Testis (tissue), 2 donors: ENCODE measurements around the gene UCK2.

Source experiments
- CTCF ChIP-seq, 3 experiments: fragments of 450-650 bp in 2 of 3; fragments of 200-600 bp in 1 of 3; sonication (generic) in 1 of 3; IDR thresholded peaks; one replicate each; pipeline ENCODE4 v1.5.1; 2016 to 2019; ENCODE audit warnings: antibody characterized with exemption in 3 of 3, mild to moderate bottlenecking in 2 of 3, moderate library complexity in 1 of 3
- POLR2A ChIP-seq: fragments of 450-650 bp; IDR thresholded peaks from one replicate; pipeline ENCODE4 v1.6.1; 2017; ENCODE audit warnings: antibody characterized with exemption, mild to moderate bottlenecking, moderate library complexity

DNA sequence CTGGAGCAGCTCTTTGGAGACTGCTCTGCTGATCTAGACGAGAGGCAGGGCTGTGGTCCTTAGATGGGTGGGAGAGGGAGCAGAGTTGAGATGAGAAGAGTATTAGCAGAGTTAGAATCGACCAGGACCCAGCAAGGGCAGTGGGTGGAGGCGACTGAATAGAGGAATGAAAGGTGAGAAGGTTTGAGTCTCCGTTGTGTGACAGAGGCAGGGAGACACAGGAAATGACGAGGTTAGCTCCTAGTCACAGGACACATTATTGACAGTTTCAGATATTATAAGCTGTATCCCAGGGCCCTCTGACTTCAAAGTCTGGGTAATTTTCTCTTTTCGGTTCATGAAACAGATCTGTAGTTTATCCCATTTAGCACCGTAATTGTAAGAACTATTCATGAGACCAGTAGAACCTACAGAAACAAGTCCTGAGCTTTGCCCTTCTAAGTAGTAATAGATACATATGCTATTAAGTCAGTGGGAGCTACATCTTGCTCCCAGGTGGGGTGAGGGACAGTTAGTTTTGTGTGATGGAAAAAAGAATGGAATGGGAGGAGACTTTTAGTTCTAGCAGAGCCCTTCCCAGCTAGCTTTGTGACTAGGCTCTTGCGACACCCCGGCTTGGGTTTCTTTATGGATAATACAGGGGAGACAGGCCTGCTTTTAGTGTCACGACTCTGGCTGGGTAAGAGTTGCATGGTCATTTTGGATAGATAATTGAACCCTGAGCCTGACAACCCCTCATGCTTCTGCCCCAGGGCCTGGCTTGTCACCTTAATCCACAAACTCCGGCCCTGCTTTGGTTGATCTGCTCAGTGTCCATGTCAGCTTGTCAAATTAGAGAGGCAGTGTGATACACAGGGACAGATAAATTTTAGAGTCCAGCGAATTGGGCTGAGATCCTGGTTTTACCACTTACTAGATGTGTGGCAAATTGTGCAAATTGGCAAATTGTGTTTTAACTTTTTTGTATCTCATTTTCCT is 70.2 kb downstream of the UCK2 start:
- TF ChIP-seq CTCF (IDR thresholded peaks at IDR 0.05): no peak
- no peak for TF ChIP-seq POLR2A
